HG03432 (cell line): Measurements from ENCODE around the gene KIF2C.

Experiments
- ATAC-seq: cut with Tn5 transposase; IDR thresholded peaks from one replicate; pipeline ENCODE4 v1.9.1; 2021; ENCODE audit warnings: mild to moderate bottlenecking, moderate library complexity; ENCODE audit not compliant: unreplicated experiment

KIF2C gene

GRCh38 chr1:44775078-44775929 lies 35.7 kb downstream of the KIF2C start, which contains the start of gene RPS8:
Gene RPS8, plus strand, starts transcription at chr1:44775540. Its CDS starts 57 bp downstream, at chr1:44775597.
- peak; percentile 83 for ATAC-seq

GRCh38 chr1:44775930-44776729 lies 36.5 kb downstream of the KIF2C start:
- peak; percentile 23 for ATAC-seq

- ATAC-seq: no peak
Observed at GRCh38 chr1:44776730-44777068, 37.1 kb downstream of the KIF2C start.

- ATAC-seq: no peak
Observed at GRCh38 chr1:44777547-44777946, 37.9 kb downstream of the KIF2C start.

GRCh38 chr1:44777969-44778635 lies 38.5 kb downstream of the KIF2C start:
- no peak for ATAC-seq

GRCh38 chr1:44778705-44779576 lies 39.3 kb downstream of the KIF2C start:
- no peak for ATAC-seq

- ATAC-seq: no peak
Observed at GRCh38 chr1:44780583-44781121, 41.0 kb downstream of the KIF2C start.

- no peak for ATAC-seq
Observed at GRCh38 chr1:44783697-44784093, 44.1 kb downstream of the KIF2C start.

GRCh38 chr1:44784094-44785028 lies 44.7 kb downstream of the KIF2C start:
- ATAC-seq: no peak

GRCh38 chr1:44785029-44785380 lies 45.4 kb downstream of the KIF2C start:
- ATAC-seq: no peak

GRCh38 chr1:44785501-44786137 lies 46.0 kb downstream of the KIF2C start:
- no peak for ATAC-seq

GRCh38 chr1:44786138-44786840 lies 46.7 kb downstream of the KIF2C start:
- ATAC-seq: peak; percentile 53

GRCh38 chr1:44786841-44787426 lies 47.3 kb downstream of the KIF2C start:
- ATAC-seq: no peak

GRCh38 chr1:44787506-44787905 lies 47.9 kb downstream of the KIF2C start:
- no peak for ATAC-seq

GRCh38 chr1:44788120-44788860 lies 48.7 kb downstream of the KIF2C start, which contains the start of gene BEST4:
Gene BEST4, minus strand, starts transcription at chr1:44788170. Its CDS starts 465 bp downstream, at chr1:44787705.
- no peak for ATAC-seq

GRCh38 chr1:44790968-44791801 lies 51.5 kb downstream of the KIF2C start:
- no peak for ATAC-seq
